ENCODE results near the gene BSN. TPM values are rescaled to one million over a fixed set of nuclear protein-coding genes. Genes with fewer than 3 reads are reported as not detected.

Gene BSN
- total RNA-seq, 6 experiments from 2014 or later = 0.31 to 0.68 (median 0.50) TPM

DNA sequence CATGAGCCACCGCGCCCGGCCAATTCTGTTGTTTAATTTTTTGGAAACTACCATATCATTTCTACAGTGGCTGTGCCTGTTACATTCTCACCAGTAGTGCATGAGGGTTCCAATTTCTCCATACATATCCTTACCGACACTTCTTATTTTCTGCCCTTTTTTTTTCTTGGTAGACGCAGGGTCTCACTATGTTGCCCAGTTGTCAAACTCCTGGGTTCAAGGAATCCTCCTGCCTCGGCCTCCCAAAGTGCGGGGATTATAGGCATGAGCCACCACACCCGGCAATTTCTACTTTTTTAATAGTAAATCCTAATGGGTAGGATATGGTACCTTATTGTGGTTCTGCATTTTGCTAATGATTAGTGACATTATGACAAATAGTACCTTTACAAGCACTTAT is 155.6 kb downstream of the BSN start:
- WGBS (ENCODE audit: insufficient coverage, low coverage, low lambda C conversion rate, missing lambda C conversion rate) = 94% methylated on average over 5 of the region's 8 CpGs
- DNase-seq = no peak
- H3K27ac ChIP-seq = no peak overlapping the region
- H3K36me3 ChIP-seq = peaks cover 0 to 32% (median 16%) of the 10 kb centered on the region in 4 donors
- no peaks in the 10 kb centered on the region for H3K4me1 ChIP-seq
- TF ChIP-seq, protein P1, sequence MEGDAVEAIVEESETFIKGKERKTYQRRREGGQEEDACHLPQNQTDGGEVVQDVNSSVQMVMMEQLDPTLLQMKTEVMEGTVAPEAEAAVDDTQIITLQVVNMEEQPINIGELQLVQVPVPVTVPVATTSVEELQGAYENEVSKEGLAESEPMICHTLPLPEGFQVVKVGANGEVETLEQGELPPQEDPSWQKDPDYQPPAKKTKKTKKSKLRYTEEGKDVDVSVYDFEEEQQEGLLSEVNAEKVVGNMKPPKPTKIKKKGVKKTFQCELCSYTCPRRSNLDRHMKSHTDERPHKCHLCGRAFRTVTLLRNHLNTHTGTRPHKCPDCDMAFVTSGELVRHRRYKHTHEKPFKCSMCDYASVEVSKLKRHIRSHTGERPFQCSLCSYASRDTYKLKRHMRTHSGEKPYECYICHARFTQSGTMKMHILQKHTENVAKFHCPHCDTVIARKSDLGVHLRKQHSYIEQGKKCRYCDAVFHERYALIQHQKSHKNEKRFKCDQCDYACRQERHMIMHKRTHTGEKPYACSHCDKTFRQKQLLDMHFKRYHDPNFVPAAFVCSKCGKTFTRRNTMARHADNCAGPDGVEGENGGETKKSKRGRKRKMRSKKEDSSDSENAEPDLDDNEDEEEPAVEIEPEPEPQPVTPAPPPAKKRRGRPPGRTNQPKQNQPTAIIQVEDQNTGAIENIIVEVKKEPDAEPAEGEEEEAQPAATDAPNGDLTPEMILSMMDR (IDR thresholded peaks at IDR 0.05) = no peak
- no peak for TF ChIP-seq POLR2A (IDR thresholded peaks at IDR 0.05)
- no peaks in the 10 kb centered on the region for H3K9me3 ChIP-seq
- no peak for ATAC-seq
- no peaks in the 10 kb centered on the region for H3K27me3 ChIP-seq
- intact Hi-C loops (cut with DNase I) = loop anchor here in 1 of 2 donors (10.0 kb wide), 1 partner anchor 135 kb away; no protein-coding TSS in a partner anchor
- no peak overlapping the region for H3K4me3 ChIP-seq

DNA sequence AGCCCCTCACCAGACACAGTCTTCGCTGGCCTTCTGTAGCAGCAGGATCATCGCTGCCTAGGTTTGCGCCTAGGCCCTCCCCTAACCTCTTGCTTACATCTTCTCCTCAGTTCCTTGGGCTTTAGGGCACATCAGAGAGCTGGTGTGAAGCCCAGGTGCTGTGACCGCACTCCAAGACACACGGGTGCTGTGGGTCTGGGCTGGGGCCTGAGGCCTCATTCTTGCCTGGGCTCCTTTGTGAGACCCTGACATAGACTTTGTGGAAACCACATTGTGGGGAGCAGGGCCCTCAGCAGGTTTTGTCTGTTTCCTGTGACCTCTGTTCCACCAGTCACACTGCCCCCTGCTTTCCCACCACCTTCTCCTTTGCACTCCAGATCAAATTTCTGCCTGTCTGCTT is 157.2 kb downstream of the BSN start:
- no peak overlapping the region for H3K4me3 ChIP-seq
- peaks cover 0 to 26% (median 7%) of the 10 kb centered on the region in 4 donors for H3K36me3 ChIP-seq
- intact Hi-C loops (cut with DNase I) = no loop called here
- no peak overlapping the region for H3K27ac ChIP-seq
- ATAC-seq = no peak
- 91% methylated on average over 3 of the region's 5 CpGs for WGBS (ENCODE audit: insufficient coverage, low coverage, low lambda C conversion rate, missing lambda C conversion rate)
- TF ChIP-seq, protein P1 (IDR thresholded peaks at IDR 0.05) = no peak
- no peak for TF ChIP-seq POLR2A (IDR thresholded peaks at IDR 0.05)
- H3K4me1 ChIP-seq = no peaks in the 10 kb centered on the region
- no peaks in the 10 kb centered on the region for H3K9me3 ChIP-seq
- no peaks in the 10 kb centered on the region for H3K27me3 ChIP-seq
- no peak for DNase-seq

DNA sequence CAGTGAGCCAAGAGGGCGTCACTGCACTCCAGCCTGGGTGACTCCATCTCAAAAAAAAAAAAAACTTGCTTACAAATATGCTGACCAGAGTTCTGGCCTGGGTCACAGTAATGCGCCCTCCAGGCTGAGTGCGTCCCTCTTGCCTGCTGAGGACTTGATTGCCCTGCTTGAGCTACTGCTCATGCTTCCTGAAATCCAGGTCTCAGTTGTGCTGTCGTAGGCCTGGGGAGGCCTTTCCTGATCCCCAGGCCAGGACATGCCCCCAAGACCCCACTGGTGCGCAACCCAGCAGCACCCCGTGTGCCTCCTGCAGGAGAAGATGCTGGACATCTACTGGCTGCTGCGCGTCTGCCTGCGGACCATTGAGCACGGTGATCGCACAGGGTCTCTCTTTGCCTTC is 157.9 kb downstream of the BSN start:
- no peak overlapping the region for H3K27ac ChIP-seq
- no peaks in the 10 kb centered on the region for H3K9me3 ChIP-seq
- no peak for ATAC-seq
- intact Hi-C loops (cut with DNase I) = no loop called here
- WGBS (ENCODE audit: insufficient coverage, low coverage, low lambda C conversion rate, missing lambda C conversion rate) = 91% methylated on average over 5 of the region's 11 CpGs
- TF ChIP-seq, protein P1 (IDR thresholded peaks at IDR 0.05) = no peak
- no peak for TF ChIP-seq POLR2A (IDR thresholded peaks at IDR 0.05)
- peak in 1 of 3 donors; percentile 31 for DNase-seq
- no peaks in the 10 kb centered on the region for H3K27me3 ChIP-seq
- no peaks in the 10 kb centered on the region for H3K4me1 ChIP-seq
- no peak overlapping the region for H3K4me3 ChIP-seq
- peaks cover 0 to 25% (median 5%) of the 10 kb centered on the region in 4 donors for H3K36me3 ChIP-seq

DNA sequence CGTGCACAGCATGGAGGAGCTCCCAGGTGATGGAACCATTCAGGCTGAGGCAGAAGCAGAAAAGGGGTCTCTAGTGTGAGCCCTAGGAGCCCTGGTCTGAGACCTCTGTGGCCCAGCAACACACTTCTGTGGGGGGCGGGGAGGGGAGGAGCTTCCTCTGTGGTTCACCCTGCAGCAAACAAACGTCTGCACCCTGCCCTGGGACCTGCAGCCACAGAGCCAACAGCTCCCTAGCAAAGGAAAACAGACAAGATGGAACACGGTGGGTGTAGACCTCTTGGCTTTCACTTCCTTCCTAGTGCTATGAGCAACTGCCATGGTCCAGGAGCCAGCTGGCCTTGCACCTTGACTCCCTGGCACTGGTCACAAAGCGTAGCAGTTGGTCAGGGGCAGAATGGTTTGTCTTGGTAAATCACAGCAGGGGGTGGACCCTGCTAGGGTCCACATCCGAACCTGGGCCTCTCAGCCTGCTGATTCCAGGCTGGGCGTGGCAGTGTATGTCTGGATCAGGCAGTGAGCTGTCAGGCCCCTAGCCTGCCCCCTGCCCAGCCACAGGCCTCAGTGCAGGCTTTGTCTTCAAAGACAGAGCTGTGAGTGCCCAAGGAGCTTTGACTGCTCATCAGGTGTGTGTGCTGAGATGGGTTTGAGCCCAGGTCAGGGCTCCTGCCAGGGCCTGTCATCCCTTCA is 158.5 kb downstream of the BSN start:
- Histone ChIP-seq H3K36me3 (peaks cover 0 to 25% (median 5%) of the 10 kb centered on the region in 4 donors), H3K4me3 (no peak overlapping the region), H3K9me3 (no peaks in the 10 kb centered on the region), H3K27me3 (no peaks in the 10 kb centered on the region), H3K27ac (no peak overlapping the region), H3K4me1 (no peaks in the 10 kb centered on the region)
- no peak for TF ChIP-seq POLR2A (IDR thresholded peaks at IDR 0.05)
- TF ChIP-seq, protein P1 (IDR thresholded peaks at IDR 0.05) = no peak
- DNase-seq (peak in 1 of 3 donors; percentile 39), ATAC-seq (peak in 1 of 4 donors; percentile 12)
- no CpG with 5 or more reads among the region's 7 CpGs for WGBS (ENCODE audit: insufficient coverage, low coverage, low lambda C conversion rate, missing lambda C conversion rate)
- intact Hi-C loops (cut with DNase I) = no loop called here

Measured in right lobe of liver (tissue), 6 donors.